K562 (cell line): ENCODE results near the gene AFAP1. TPM values are rescaled to one million over a fixed set of nuclear protein-coding genes. Genes with fewer than 3 reads are reported as not detected.

ENCODE experiments used
- ATF7 ChIP-seq: fragments of 450-650 bp; IDR thresholded peaks from 2 replicates; pipeline ENCODE4 v1.7.1; 2014; ENCODE audit warnings: mild to moderate bottlenecking, moderate library complexity
- ETV1 ChIP-seq: fragments of 450-650 bp; conservative IDR thresholded peaks from 2 replicates; pipeline ENCODE4 v1.6.1; 2016; ENCODE audit warnings: missing genetic modification characterization, control low read depth, low read depth, missing compliant biosample characterization
- JUN ChIP-seq, 2 experiments: sonication (generic) in 1 of 2; formaldehyde crosslinking in 1 of 2; IDR thresholded peaks; 2 replicates each; pipeline versions ENCODE4 v1.6.1 to v1.8.0; 2012 to 2022; ENCODE audit warnings: borderline replicate concordance in 2 of 2, mild to moderate bottlenecking in 2 of 2, improper control_type of control experiment in 1 of 2, low read depth in 1 of 2, low read length in 1 of 2, missing genetic modification reagents in 1 of 2
- MAFK ChIP-seq: IDR thresholded peaks from 2 replicates; pipeline ENCODE4 v1.6.1; 2011; ENCODE audit warnings: low read length, improper control_type of control experiment
- SP1 ChIP-seq: sonication (generic); formaldehyde crosslinking; IDR thresholded peaks from 2 replicates; pipeline ENCODE4 v1.8.1; 2022; ENCODE audit warnings: mild to moderate bottlenecking, missing genetic modification reagents
- ZBED1 ChIP-seq: IDR thresholded peaks from 2 replicates; pipeline ENCODE4 v1.6.1; 2014
- ZNF121 ChIP-seq: sonication (generic); formaldehyde crosslinking; conservative IDR thresholded peaks from 2 replicates; pipeline ENCODE4 v1.8.0; 2022; ENCODE audit warnings: missing genetic modification reagents
- polyA plus RNA-seq, 8 experiments: library from polyadenylated mRNA; depleted of rRNA in 4 of 8; stranded (reverse) in 5 of 8; unstranded in 3 of 8; fragments of >200 nt; fragmentation: Nextera tagmentation in 2 of 8; fragmentation: Illumina TruSeq in 1 of 8; extraction: Ambion mirVana in 2 of 8; extraction: Trizol in 1 of 8; gene quantifications; 2 replicates each; pipeline versions ENCODE4 v1.2.1 to v1.2.3, GENCODE V29; 2011 to 2014; ENCODE audit warnings: inconsistent platforms in 1 of 8, missing spikeins in 1 of 8
- total RNA-seq, 7 experiments: library from RNA; depleted of rRNA in 6 of 7; stranded (reverse); fragments of >200 nt in 6 of 7; fragmentation: Illumina TruSeq in 2 of 7; extraction: Trizol in 2 of 7; gene quantifications; 2 replicates each; pipeline versions ENCODE4 v1.2.1 to v1.2.3, GENCODE V29; 2011 to 2021; ENCODE audit warnings: low replicate concordance in 1 of 7
- TF ChIP-seq, protein P1 (sequence below), 2 experiments: fragments of 450-650 bp; formaldehyde crosslinking in 1 of 2; IDR thresholded peaks; 2 replicates each; pipeline versions ENCODE4 v1.4.0 to v1.6.1; 2014 to 2020; ENCODE audit warnings: mild to moderate bottlenecking in 2 of 2, borderline replicate concordance in 1 of 2, low read depth in 1 of 2
- TF ChIP-seq, protein P2 (sequence below), 2 experiments: fragments of 450-650 bp; conservative IDR thresholded peaks; 2 replicates each; pipeline ENCODE4 v1.6.1; 2017; ENCODE audit warnings: mild to moderate bottlenecking in 2 of 2, moderate library complexity in 2 of 2
- TF ChIP-seq, protein P3 (sequence below), 3 experiments: IDR thresholded peaks in 2 of 3; conservative IDR thresholded peaks in 1 of 3; 2 replicates each; pipeline ENCODE4 v1.5.1; 2011 to 2012; ENCODE audit warnings: low read length in 3 of 3, mild to moderate bottlenecking in 3 of 3, control low read depth in 2 of 3, improper control_type of control experiment in 1 of 3, inconsistent platforms in 1 of 3, low read depth in 1 of 3, mixed read lengths in 1 of 3, moderate library complexity in 1 of 3; ENCODE audit not compliant: insufficient read depth in 2 of 3

The AFAP1 gene
- total and polyA plus RNA-seq, 9 of the 15 experiments (the other 6 are each of a cell fraction or from before 2014, with no cell fraction given) = 0.07 to 0.42 (median 0.12) TPM; not detected in 1

DNA sequence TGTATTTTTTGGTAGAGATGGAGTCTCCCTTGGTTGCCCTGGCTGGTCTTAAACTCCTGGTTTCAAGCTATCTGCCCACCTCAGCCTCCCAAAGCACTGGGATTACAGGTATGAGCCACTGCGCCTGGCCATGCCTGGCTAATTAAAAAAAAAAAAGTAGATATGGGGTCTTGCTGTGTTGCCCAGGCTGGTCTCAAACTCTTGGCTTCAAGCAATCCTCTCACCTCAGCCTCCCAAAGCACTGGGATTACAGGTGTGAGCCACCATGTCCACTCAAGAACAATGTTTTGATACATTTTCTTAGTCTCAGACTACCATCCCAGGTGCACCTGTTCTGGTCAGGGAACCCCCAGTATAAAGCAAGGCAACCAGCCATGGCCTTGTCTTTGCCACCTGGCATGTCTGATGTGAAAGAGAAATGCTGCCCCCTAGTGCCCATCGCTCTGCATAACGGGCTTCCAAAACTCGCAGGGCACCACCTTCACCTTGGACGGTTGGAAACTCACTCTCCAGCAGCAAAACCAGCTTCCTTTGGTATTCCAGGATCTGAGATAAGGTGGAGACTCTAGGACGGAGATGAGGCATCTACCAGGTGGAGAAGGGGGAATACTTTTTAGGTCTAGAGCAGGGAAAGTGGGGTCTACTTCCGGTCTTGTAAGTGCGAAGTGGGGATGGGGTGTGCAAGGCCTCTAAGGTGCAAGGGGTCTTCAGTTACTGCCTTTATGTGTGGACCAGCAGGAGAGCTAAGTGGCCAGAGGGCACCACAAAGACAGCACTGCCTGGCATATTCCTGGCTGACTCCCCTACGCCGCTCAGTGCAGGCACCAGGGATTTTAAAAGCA, 47.7 kb upstream of the AFAP1 start (continued):
- TF ChIP-seq, protein P1, sequence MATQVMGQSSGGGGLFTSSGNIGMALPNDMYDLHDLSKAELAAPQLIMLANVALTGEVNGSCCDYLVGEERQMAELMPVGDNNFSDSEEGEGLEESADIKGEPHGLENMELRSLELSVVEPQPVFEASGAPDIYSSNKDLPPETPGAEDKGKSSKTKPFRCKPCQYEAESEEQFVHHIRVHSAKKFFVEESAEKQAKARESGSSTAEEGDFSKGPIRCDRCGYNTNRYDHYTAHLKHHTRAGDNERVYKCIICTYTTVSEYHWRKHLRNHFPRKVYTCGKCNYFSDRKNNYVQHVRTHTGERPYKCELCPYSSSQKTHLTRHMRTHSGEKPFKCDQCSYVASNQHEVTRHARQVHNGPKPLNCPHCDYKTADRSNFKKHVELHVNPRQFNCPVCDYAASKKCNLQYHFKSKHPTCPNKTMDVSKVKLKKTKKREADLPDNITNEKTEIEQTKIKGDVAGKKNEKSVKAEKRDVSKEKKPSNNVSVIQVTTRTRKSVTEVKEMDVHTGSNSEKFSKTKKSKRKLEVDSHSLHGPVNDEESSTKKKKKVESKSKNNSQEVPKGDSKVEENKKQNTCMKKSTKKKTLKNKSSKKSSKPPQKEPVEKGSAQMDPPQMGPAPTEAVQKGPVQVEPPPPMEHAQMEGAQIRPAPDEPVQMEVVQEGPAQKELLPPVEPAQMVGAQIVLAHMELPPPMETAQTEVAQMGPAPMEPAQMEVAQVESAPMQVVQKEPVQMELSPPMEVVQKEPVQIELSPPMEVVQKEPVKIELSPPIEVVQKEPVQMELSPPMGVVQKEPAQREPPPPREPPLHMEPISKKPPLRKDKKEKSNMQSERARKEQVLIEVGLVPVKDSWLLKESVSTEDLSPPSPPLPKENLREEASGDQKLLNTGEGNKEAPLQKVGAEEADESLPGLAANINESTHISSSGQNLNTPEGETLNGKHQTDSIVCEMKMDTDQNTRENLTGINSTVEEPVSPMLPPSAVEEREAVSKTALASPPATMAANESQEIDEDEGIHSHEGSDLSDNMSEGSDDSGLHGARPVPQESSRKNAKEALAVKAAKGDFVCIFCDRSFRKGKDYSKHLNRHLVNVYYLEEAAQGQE (IDR thresholded peaks at IDR 0.05; ENCODE audit: borderline replicate concordance) = peak; percentile 56
- TF ChIP-seq, protein P1 (CRISPR knock-in tag; IDR thresholded peaks at IDR 0.05; ENCODE audit: low read depth) = no peak
- no peak for TF ChIP-seq JUN (IDR thresholded peaks at IDR 0.05; ENCODE audit: borderline replicate concordance, low read depth, low read length)
- TF ChIP-seq JUN (CRISPR knock-in tag; IDR thresholded peaks at IDR 0.05; ENCODE audit: borderline replicate concordance) = no peak
- TF ChIP-seq, protein P2, sequence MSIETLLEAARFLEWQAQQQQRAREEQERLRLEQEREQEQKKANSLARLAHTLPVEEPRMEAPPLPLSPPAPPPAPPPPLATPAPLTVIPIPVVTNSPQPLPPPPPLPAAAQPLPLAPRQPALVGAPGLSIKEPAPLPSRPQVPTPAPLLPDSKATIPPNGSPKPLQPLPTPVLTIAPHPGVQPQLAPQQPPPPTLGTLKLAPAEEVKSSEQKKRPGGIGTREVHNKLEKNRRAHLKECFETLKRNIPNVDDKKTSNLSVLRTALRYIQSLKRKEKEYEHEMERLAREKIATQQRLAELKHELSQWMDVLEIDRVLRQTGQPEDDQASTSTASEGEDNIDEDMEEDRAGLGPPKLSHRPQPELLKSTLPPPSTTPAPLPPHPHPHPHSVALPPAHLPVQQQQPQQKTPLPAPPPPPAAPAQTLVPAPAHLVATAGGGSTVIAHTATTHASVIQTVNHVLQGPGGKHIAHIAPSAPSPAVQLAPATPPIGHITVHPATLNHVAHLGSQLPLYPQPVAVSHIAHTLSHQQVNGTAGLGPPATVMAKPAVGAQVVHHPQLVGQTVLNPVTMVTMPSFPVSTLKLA (conservative IDR thresholded peaks at IDR 0.05) = no peak
- no peak for TF ChIP-seq SP1 (CRISPR knock-in tag)
- no peak for TF ChIP-seq ATF7
- no peak for TF ChIP-seq MAFK
- TF ChIP-seq ZBED1 = no peak
- TF ChIP-seq ETV1 (tag) = 0 out of 2 replicates have a peak, but pooled peaks have one; percentile 16
- TF ChIP-seq, protein P3, sequence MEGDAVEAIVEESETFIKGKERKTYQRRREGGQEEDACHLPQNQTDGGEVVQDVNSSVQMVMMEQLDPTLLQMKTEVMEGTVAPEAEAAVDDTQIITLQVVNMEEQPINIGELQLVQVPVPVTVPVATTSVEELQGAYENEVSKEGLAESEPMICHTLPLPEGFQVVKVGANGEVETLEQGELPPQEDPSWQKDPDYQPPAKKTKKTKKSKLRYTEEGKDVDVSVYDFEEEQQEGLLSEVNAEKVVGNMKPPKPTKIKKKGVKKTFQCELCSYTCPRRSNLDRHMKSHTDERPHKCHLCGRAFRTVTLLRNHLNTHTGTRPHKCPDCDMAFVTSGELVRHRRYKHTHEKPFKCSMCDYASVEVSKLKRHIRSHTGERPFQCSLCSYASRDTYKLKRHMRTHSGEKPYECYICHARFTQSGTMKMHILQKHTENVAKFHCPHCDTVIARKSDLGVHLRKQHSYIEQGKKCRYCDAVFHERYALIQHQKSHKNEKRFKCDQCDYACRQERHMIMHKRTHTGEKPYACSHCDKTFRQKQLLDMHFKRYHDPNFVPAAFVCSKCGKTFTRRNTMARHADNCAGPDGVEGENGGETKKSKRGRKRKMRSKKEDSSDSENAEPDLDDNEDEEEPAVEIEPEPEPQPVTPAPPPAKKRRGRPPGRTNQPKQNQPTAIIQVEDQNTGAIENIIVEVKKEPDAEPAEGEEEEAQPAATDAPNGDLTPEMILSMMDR (IDR thresholded peaks at IDR 0.05 in 2 of 3, conservative IDR thresholded peaks at IDR 0.05 in 1 of 3; ENCODE audit: insufficient read depth in 2 of 3, low read depth in 1 of 3, low read length in 3 of 3) = peak; percentile 73 to 86 (median 82)
- TF ChIP-seq ZNF121 (CRISPR knock-in tag) = peak; percentile 87
